ENCODE data around the gene IRF2BP1. TPM values are rescaled to one million over a fixed set of nuclear protein-coding genes. Genes with fewer than 3 reads are reported as not detected.

IRF2BP1 gene, protein sequence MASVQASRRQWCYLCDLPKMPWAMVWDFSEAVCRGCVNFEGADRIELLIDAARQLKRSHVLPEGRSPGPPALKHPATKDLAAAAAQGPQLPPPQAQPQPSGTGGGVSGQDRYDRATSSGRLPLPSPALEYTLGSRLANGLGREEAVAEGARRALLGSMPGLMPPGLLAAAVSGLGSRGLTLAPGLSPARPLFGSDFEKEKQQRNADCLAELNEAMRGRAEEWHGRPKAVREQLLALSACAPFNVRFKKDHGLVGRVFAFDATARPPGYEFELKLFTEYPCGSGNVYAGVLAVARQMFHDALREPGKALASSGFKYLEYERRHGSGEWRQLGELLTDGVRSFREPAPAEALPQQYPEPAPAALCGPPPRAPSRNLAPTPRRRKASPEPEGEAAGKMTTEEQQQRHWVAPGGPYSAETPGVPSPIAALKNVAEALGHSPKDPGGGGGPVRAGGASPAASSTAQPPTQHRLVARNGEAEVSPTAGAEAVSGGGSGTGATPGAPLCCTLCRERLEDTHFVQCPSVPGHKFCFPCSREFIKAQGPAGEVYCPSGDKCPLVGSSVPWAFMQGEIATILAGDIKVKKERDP
- 10 to 100 TPM; 16.5 to 26.5 (median 19.7) TPM for total RNA-seq

DNA sequence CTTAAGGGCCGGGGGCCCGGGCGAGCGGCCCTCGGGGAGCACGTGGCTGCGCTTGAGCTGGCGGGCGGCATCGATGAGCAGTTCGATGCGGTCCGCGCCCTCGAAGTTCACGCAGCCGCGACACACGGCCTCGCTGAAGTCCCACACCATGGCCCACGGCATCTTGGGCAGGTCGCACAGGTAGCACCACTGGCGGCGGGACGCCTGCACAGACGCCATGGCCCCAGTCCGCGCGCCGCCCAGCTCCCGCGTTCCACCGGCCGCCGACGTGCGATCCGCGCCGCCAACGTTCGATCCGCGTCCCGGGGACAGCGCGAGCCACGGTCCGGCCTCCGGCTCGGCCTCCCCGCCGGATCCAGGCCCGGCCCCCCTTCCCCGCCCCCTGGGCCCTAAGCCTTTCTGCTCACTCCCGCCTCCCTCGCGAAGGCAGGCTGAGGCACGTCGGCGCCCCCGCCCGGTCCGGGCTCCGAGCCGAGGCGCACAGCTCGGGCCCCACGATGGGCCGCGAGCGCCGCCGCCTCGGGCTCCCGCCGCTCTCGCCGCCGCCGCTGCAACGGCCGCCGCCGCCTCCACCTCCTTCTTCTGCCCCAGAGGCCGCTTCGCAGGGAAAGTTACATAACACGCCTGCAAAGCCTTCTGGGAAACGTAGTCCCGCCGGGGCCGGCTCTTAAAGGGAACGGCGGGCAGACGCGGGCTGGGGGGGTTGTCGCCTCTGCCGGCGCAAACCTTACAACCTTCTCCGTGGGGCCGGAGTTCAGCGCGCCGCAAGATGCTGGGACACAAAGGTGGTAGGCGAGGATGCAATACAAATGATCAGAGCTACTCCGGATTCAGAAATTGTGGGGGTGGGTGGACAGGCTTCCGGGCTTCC is at the start of gene IRF2BP1:
Gene IRF2BP1, minus strand, starts transcription at position 586 of the 871 bp plus-strand sequence. Its CDS starts 367 bp downstream, at position 219.
- Histone ChIP-seq H3K27me3 (peaks cover 0 to 2% of the 10 kb centered on the region in 2 donors), H3K4me1 (peaks cover 16 to 22% of the 10 kb centered on the region in 2 donors), H3K9me3 (no peaks in the 10 kb centered on the region), H3K4me3 (peak within 1 kb of the TSS; percentile 80 to 86 (median 84)), H3K27ac (peak within 1 kb of the TSS; percentile 91 to 92), H3K36me3 (no peaks in the 10 kb centered on the region)
- intact Hi-C loops (cut with DNase I; ENCODE audit: low total_unique reads), result no loop called here
- peak; percentile 91 to 93 for DNase-seq (ENCODE audit: low spot score in 2 of 2)
- TF ChIP-seq, protein P1, sequence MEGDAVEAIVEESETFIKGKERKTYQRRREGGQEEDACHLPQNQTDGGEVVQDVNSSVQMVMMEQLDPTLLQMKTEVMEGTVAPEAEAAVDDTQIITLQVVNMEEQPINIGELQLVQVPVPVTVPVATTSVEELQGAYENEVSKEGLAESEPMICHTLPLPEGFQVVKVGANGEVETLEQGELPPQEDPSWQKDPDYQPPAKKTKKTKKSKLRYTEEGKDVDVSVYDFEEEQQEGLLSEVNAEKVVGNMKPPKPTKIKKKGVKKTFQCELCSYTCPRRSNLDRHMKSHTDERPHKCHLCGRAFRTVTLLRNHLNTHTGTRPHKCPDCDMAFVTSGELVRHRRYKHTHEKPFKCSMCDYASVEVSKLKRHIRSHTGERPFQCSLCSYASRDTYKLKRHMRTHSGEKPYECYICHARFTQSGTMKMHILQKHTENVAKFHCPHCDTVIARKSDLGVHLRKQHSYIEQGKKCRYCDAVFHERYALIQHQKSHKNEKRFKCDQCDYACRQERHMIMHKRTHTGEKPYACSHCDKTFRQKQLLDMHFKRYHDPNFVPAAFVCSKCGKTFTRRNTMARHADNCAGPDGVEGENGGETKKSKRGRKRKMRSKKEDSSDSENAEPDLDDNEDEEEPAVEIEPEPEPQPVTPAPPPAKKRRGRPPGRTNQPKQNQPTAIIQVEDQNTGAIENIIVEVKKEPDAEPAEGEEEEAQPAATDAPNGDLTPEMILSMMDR (IDR thresholded peaks at IDR 0.05), result no peak
- TF ChIP-seq POLR2AphosphoS5 (IDR thresholded peaks at IDR 0.05), result peak in 2 of 3 donors; percentile 66 to 85

DNA sequence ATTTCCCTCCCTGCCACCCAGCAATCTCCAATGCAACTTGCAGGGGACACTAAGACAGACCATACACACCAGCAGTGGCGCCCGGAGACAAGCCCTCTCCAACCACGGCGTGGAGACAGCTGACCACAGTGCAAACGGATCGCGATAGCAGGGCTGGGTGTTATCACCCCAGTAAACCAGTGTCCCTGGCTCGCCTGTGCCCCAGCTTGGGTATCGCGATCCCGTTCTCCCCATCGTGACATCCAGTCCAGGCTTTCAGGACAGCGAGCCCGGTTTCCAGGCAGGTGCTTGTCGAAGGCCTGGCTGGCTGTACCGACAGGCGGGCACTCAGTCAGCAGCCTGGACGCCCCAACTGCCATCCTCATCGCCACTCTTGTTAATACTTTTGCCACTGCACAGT is 49.3 kb upstream of the IRF2BP1 start:
- peaks cover 0 to 60% of the 10 kb centered on the region in 2 donors for H3K27me3 ChIP-seq

GRCh38 chr19:45934551-45935230 is 48.8 kb upstream of the IRF2BP1 start:
- Histone ChIP-seq H3K9me3 (no peaks in the 10 kb centered on the region), H3K36me3 (no peaks in the 10 kb centered on the region), H3K27me3 (peaks cover 0 to 57% of the 10 kb centered on the region in 2 donors), H3K4me3 (no peak overlapping the region), H3K27ac (no peak overlapping the region), H3K4me1 (no peaks in the 10 kb centered on the region)
- TF ChIP-seq, protein P1 (IDR thresholded peaks at IDR 0.05), result no peak
- no peak for TF ChIP-seq POLR2AphosphoS5 (IDR thresholded peaks at IDR 0.05)
- no peak for TF ChIP-seq POLR2A (IDR thresholded peaks at IDR 0.05)
- intact Hi-C loops (cut with DNase I; ENCODE audit: low total_unique reads), result no loop called here
- no peak for DNase-seq (ENCODE audit: low spot score in 2 of 2)

More for the DNA sequence above, 49.3 kb upstream of the IRF2BP1 start:
- intact Hi-C loops (cut with DNase I; ENCODE audit: low total_unique reads), result no loop called here
- no peaks in the 10 kb centered on the region for H3K36me3 ChIP-seq
- H3K27ac ChIP-seq, result no peak overlapping the region
- H3K9me3 ChIP-seq, result no peaks in the 10 kb centered on the region
- no peak for DNase-seq (ENCODE audit: low spot score in 2 of 2)
- H3K4me1 ChIP-seq, result no peaks in the 10 kb centered on the region
- TF ChIP-seq POLR2A (IDR thresholded peaks at IDR 0.05) (no peak), POLR2AphosphoS5 (IDR thresholded peaks at IDR 0.05) (no peak)
- TF ChIP-seq, protein P1 (IDR thresholded peaks at IDR 0.05), result no peak
- H3K4me3 ChIP-seq, result no peak overlapping the region

DNA sequence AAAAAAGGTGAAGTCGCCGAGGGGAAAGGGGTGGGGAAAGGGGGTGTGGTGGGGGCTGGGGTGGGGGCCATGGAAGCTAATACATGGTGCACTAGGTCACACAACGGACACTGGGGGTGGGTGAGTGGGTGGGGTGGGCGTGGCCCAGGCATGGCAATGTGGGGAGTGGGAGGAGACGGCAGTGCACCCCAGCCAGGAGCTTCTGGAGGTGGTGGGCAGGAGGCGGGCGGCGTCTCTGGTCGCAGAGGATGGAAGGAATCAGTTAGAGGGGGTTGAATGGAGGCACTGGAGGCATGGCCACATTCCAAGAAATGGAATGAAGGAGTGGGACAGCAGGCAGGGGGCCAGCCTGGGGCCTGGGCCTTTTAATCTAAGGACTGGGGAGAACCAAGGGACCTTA is 47.8 kb upstream of the IRF2BP1 start:
- no peaks in the 10 kb centered on the region for H3K9me3 ChIP-seq
- TF ChIP-seq POLR2AphosphoS5 (IDR thresholded peaks at IDR 0.05) (no peak), POLR2A (IDR thresholded peaks at IDR 0.05) (no peak)
- TF ChIP-seq, protein P1 (IDR thresholded peaks at IDR 0.05), result no peak

More for the DNA sequence above, 47.8 kb upstream of the IRF2BP1 start:
- peaks cover 0 to 53% of the 10 kb centered on the region in 2 donors for H3K27me3 ChIP-seq
- no peak overlapping the region for H3K27ac ChIP-seq
- no peak for DNase-seq (ENCODE audit: low spot score in 2 of 2)
- no peak overlapping the region for H3K4me3 ChIP-seq
- intact Hi-C loops (cut with DNase I; ENCODE audit: low total_unique reads), result no loop called here
- H3K4me1 ChIP-seq, result no peaks in the 10 kb centered on the region
- H3K36me3 ChIP-seq, result no peaks in the 10 kb centered on the region
